ENCODE measurements around the gene CYP4F12. TPM values are rescaled to one million over a fixed set of nuclear protein-coding genes. Genes with fewer than 3 reads are reported as not detected.
"Not testable (repeated sequence)": the region's sequence is repeated elsewhere in the genome, so short reads cannot be mapped to it uniquely, and the experiment has no call there.

CYP4F12 gene
- total RNA-seq, 1 donor from 2014 or later: 1.0 TPM

DNA sequence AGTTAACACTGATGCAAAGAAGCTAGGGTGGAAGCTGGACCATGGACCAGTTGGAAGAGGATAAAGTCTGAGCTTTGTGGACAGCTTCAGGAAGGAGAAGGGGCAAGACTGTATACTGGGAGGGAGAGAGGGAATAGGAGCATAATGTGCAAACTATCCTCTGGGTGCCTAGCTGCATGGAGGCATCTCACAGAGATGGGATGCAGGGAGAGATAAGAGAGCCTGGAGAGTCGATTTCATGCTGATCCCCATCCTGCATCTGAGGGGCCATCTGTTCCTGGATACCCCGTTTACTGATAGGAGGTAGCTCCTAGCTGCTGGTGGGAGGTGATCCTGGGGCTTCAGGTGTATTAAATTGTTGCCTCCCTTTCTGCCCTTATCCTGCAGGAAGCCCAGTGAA lies 23.4 kb upstream of the CYP4F12 start:
- no peaks in the 10 kb centered on the region for H3K36me3 ChIP-seq (ENCODE audit: control insufficient read depth in 3 of 3, insufficient read depth in 3 of 3, low read length in 3 of 3)
- H3K27me3 ChIP-seq (ENCODE audit: control insufficient read depth in 3 of 3, insufficient read depth in 3 of 3, low read length in 3 of 3): peaks cover 0 to 8% (median 2%) of the 10 kb centered on the region in 3 donors
- H3K4me1 ChIP-seq (ENCODE audit: control insufficient read depth in 3 of 3, insufficient read depth in 3 of 3, low read length in 3 of 3): no peaks in the 10 kb centered on the region
- no peak overlapping the region for H3K9ac ChIP-seq (ENCODE audit: low read depth in 1 of 3, low read length in 3 of 3)
- H3K27ac ChIP-seq (ENCODE audit: low read depth, low read length): no peak overlapping the region
- peaks cover 0 to 8% (median 2%) of the 10 kb centered on the region in 3 donors for H3K9me3 ChIP-seq (ENCODE audit: control insufficient read depth in 3 of 3, low read length in 3 of 3)
- no peak overlapping the region for H3K4me3 ChIP-seq (ENCODE audit: low read length in 3 of 3)

DNA sequence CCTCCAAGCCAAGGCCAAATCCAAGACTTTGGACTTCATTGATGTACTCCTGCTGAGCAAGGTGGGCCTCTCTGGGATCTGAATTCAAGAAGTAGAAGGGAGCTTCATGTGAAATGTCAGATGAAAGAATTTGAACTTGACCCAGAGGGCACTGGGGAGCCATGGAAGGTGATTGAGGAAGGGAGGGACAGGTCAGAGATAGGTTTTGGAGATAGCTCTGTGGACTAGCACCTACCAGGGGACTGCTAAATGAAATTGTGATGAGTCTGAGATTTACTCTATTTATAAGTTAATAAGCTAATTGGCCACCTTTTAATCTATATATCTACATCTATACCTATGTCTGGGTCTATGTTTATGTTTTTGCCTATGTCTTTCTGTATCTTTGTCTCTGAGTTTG lies 22.8 kb upstream of the CYP4F12 start:
- not testable (repeated sequence) for H3K9me3 ChIP-seq (ENCODE audit: control insufficient read depth in 3 of 3, low read length in 3 of 3); H3K4me3 ChIP-seq (ENCODE audit: low read length in 3 of 3); H3K27ac ChIP-seq (ENCODE audit: low read depth, low read length); H3K27me3 ChIP-seq (ENCODE audit: control insufficient read depth in 3 of 3, insufficient read depth in 3 of 3, low read length in 3 of 3); H3K4me1 ChIP-seq (ENCODE audit: control insufficient read depth in 3 of 3, insufficient read depth in 3 of 3, low read length in 3 of 3); H3K36me3 ChIP-seq (ENCODE audit: control insufficient read depth in 3 of 3, insufficient read depth in 3 of 3, low read length in 3 of 3); H3K9ac ChIP-seq (ENCODE audit: low read depth in 1 of 3, low read length in 3 of 3)

DNA sequence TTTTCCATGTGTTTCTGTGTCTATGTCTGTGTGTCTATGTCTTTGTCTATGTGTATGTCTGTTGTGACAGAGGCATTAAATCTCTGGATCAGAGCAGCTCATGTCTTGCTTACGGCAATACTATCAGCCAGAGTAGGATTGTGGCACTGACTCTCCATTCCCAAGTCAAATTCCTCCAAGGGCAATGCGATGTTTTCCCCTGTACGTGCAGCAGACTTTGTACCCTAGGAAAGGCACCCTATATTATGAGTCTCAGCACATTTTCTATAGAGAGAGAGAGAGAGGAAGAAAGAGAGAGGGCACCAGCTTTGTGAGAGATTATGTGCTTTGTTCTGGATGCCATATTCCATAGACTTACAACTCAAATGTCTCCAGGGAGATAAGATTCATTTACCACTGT lies 21.1 kb upstream of the CYP4F12 start:
- H3K27ac ChIP-seq (ENCODE audit: low read depth, low read length): no peak overlapping the region
- no peak overlapping the region for H3K4me3 ChIP-seq (ENCODE audit: low read length in 3 of 3)
- peaks cover 0 to 5% (median 0%) of the 10 kb centered on the region in 3 donors for H3K9me3 ChIP-seq (ENCODE audit: control insufficient read depth in 3 of 3, low read length in 3 of 3)
- H3K36me3 ChIP-seq (ENCODE audit: control insufficient read depth in 3 of 3, insufficient read depth in 3 of 3, low read length in 3 of 3): no peaks in the 10 kb centered on the region
- H3K27me3 ChIP-seq (ENCODE audit: control insufficient read depth in 3 of 3, insufficient read depth in 3 of 3, low read length in 3 of 3): peaks cover 0 to 4% (median 0%) of the 10 kb centered on the region in 3 donors
- no peaks in the 10 kb centered on the region for H3K4me1 ChIP-seq (ENCODE audit: control insufficient read depth in 3 of 3, insufficient read depth in 3 of 3, low read length in 3 of 3)
- H3K9ac ChIP-seq (ENCODE audit: low read depth in 1 of 3, low read length in 3 of 3): no peak overlapping the region

DNA sequence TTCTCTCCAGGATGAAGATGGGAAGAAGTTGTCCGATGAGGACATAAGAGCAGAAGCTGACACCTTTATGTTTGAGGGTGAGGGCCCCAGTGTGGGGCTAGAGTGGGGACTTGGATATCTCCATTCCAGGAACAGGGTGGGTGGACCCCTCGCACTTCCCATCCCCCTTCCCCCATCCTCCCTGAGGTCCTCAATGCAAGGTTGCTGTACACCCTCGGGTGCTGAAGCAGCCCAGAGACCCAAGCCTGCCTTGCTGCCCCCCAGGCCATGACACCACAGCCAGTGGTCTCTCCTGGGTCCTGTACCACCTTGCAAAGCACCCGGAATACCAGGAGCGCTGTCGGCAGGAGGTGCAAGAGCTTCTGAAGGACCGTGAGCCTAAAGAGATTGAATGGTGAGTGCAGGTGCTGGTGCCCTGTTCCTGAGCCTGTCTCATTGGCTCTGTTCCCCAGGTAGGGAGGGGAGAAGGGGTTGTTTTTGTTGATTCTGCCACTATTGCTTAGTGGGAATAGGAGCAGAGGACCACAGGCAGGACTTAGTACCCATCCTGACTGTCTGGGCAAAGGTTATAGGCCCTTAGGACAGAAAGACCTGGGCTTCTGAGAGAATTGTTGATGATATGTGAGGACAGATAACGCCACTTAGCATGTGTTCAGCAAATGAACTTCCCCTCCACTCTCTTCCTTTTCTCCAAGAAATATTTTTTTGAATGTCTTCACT lies 20.2 kb upstream of the CYP4F12 start:
- H3K9ac ChIP-seq (ENCODE audit: low read depth in 1 of 3, low read length in 3 of 3): no peak overlapping the region
- peaks cover 0 to 4% (median 0%) of the 10 kb centered on the region in 3 donors for H3K27me3 ChIP-seq (ENCODE audit: control insufficient read depth in 3 of 3, insufficient read depth in 3 of 3, low read length in 3 of 3)
- H3K27ac ChIP-seq (ENCODE audit: low read depth, low read length): no peak overlapping the region
- peaks cover 0 to under 1% (median 0%) of the 10 kb centered on the region in 3 donors for H3K9me3 ChIP-seq (ENCODE audit: control insufficient read depth in 3 of 3, low read length in 3 of 3)
- H3K4me3 ChIP-seq (ENCODE audit: low read length in 3 of 3): no peak overlapping the region
- H3K36me3 ChIP-seq (ENCODE audit: control insufficient read depth in 3 of 3, insufficient read depth in 3 of 3, low read length in 3 of 3): no peaks in the 10 kb centered on the region
- H3K4me1 ChIP-seq (ENCODE audit: control insufficient read depth in 3 of 3, insufficient read depth in 3 of 3, low read length in 3 of 3): no peaks in the 10 kb centered on the region

DNA sequence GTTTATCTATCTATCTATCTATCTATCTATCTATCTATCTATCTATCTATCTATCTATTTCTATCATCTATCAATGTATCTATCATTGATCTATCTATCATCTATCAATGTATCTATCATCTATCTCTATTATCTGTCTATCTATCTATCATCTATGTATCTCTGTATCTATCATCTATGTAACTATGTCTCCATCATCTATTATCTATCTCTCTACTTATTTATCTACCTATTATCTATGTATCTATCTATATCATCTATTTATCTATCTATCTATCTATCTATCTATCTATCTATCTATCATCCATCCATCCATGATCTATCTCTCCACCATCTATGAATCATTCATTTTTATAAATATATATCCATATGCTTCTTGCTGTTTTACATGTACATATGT lies 16.4 kb upstream of the CYP4F12 start:
- H3K4me1 ChIP-seq (ENCODE audit: control insufficient read depth in 3 of 3, insufficient read depth in 3 of 3, low read length in 3 of 3): no peaks in the 10 kb centered on the region
- H3K9ac ChIP-seq (ENCODE audit: low read depth in 1 of 3, low read length in 3 of 3): no peak overlapping the region
- no peaks in the 10 kb centered on the region for H3K36me3 ChIP-seq (ENCODE audit: control insufficient read depth in 3 of 3, insufficient read depth in 3 of 3, low read length in 3 of 3)
- H3K9me3 ChIP-seq (ENCODE audit: control insufficient read depth in 3 of 3, low read length in 3 of 3): no peaks in the 10 kb centered on the region
- no peak overlapping the region for H3K4me3 ChIP-seq (ENCODE audit: low read length in 3 of 3)
- no peak overlapping the region for H3K27ac ChIP-seq (ENCODE audit: low read depth, low read length)
- peaks cover 0 to 7% (median 0%) of the 10 kb centered on the region in 3 donors for H3K27me3 ChIP-seq (ENCODE audit: control insufficient read depth in 3 of 3, insufficient read depth in 3 of 3, low read length in 3 of 3)

DNA sequence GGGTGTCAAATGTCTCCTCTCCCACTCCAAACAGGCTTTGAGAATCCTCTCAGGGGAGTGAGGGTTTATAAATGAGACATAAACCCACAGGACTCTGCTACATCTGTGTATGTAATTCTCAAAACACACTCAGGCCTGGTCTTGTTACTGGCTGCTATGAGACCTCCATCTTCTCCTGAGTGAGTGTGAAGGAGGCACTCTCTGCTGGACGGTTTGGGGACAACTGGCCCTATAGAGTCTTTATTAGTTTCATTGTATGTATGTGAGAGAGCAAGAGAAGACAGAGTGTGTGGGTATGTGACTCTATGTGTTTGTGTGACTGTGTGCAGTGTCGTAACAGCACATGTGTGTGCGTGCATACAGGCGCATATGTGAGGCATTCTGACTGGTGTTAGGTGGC lies 9.6 kb upstream of the CYP4F12 start:
- H3K4me1 ChIP-seq (ENCODE audit: control insufficient read depth in 3 of 3, insufficient read depth in 3 of 3, low read length in 3 of 3): no peaks in the 10 kb centered on the region
- no peak overlapping the region for H3K9ac ChIP-seq (ENCODE audit: low read depth in 1 of 3, low read length in 3 of 3)
- no peaks in the 10 kb centered on the region for H3K36me3 ChIP-seq (ENCODE audit: control insufficient read depth in 3 of 3, insufficient read depth in 3 of 3, low read length in 3 of 3)
- peaks cover 0 to 7% (median 5%) of the 10 kb centered on the region in 3 donors for H3K27me3 ChIP-seq (ENCODE audit: control insufficient read depth in 3 of 3, insufficient read depth in 3 of 3, low read length in 3 of 3)
- H3K4me3 ChIP-seq (ENCODE audit: low read length in 3 of 3): no peak overlapping the region
- H3K9me3 ChIP-seq (ENCODE audit: control insufficient read depth in 3 of 3, low read length in 3 of 3): peaks cover 0 to 5% (median 0%) of the 10 kb centered on the region in 3 donors
- H3K27ac ChIP-seq (ENCODE audit: low read depth, low read length): no peak overlapping the region

DNA sequence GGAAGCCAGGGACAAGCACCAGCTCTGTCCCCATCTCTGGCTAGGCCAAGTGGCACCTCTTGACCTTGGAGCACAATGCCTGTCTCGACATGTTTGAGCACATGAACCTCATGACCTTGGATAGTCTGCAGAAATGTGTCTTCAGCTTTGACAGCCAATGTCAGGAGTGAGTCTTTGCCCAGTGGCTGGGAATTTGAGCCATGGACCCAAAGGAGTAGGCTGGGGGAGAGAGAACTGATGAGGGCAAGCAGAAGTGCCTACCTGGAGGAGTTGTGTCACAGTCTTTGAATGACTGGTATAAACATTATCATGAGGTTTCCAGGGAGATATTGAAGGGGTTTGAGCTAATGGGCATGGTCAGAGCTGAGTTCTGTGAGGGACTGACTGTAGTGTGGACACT lies 6.7 kb upstream of the CYP4F12 start:
- Histone ChIP-seq H3K9ac (ENCODE audit: low read depth in 1 of 3, low read length in 3 of 3) (no peak overlapping the region), H3K9me3 (ENCODE audit: control insufficient read depth in 3 of 3, low read length in 3 of 3) (peaks cover 0 to 8% (median 2%) of the 10 kb centered on the region in 3 donors), H3K36me3 (ENCODE audit: control insufficient read depth in 3 of 3, insufficient read depth in 3 of 3, low read length in 3 of 3) (no peaks in the 10 kb centered on the region), H3K4me1 (ENCODE audit: control insufficient read depth in 3 of 3, insufficient read depth in 3 of 3, low read length in 3 of 3) (no peaks in the 10 kb centered on the region), H3K27ac (ENCODE audit: low read depth, low read length) (no peak overlapping the region), H3K27me3 (ENCODE audit: control insufficient read depth in 3 of 3, insufficient read depth in 3 of 3, low read length in 3 of 3) (peaks cover 0 to 9% (median 3%) of the 10 kb centered on the region in 3 donors), H3K4me3 (ENCODE audit: low read length in 3 of 3) (no peak overlapping the region)

DNA sequence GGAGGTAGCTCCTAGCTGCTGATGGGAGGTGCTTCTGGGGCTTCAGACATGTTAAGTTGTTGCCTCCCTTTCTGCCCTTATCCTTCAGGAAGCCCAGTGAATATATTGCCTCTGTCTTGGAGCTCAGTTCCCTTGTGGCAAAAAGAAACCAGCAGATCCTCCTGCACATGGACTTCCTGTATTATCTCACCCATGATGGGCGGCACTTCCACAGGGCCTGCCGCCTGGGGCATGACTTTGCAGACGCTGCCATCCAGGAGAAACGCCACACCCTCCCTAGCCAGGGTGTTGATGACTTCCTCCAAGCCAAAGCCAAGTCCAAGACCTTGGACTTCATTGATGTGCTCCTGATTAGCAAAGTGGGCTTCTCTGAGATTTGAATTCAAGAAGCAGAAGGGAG lies 6.0 kb upstream of the CYP4F12 start:
- peaks cover 0 to 8% (median 2%) of the 10 kb centered on the region in 3 donors for H3K9me3 ChIP-seq (ENCODE audit: control insufficient read depth in 3 of 3, low read length in 3 of 3)
- H3K27ac ChIP-seq (ENCODE audit: low read depth, low read length): no peak overlapping the region
- peaks cover 0 to 9% (median 3%) of the 10 kb centered on the region in 3 donors for H3K27me3 ChIP-seq (ENCODE audit: control insufficient read depth in 3 of 3, insufficient read depth in 3 of 3, low read length in 3 of 3)
- H3K36me3 ChIP-seq (ENCODE audit: control insufficient read depth in 3 of 3, insufficient read depth in 3 of 3, low read length in 3 of 3): no peaks in the 10 kb centered on the region
- peaks cover 0 to 2% (median 0%) of the 10 kb centered on the region in 3 donors for H3K4me1 ChIP-seq (ENCODE audit: control insufficient read depth in 3 of 3, insufficient read depth in 3 of 3, low read length in 3 of 3)
- H3K9ac ChIP-seq (ENCODE audit: low read depth in 1 of 3, low read length in 3 of 3): no peak overlapping the region
- H3K4me3 ChIP-seq (ENCODE audit: low read length in 3 of 3): no peak overlapping the region

DNA sequence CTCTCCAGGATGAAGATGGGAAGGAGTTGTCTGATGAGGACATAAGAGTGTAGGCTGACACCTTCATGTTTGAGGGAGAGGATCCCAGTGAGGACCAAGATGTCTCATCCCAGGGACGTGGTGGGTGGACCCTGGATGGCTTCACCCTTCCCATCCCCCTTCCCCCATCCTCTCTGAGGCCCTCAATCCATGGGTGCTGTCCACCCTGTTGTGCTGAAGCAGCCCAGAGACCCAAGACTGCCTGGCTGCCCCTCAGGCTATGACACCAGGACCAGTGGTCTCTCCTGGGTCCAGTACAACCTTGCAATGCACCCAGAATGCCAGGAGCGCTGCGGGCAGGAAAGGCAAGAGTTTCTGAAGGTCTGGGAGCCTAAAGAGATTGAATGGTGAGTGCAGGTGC lies 3.4 kb upstream of the CYP4F12 start:
- H3K36me3 ChIP-seq (ENCODE audit: control insufficient read depth in 3 of 3, insufficient read depth in 3 of 3, low read length in 3 of 3): no peaks in the 10 kb centered on the region
- H3K4me3 ChIP-seq (ENCODE audit: low read length in 3 of 3): no peak overlapping the region
- H3K9me3 ChIP-seq (ENCODE audit: control insufficient read depth in 3 of 3, low read length in 3 of 3): peaks cover 0 to 5% (median 2%) of the 10 kb centered on the region in 3 donors
- peaks cover 3 to 6% (median 5%) of the 10 kb centered on the region in 3 donors for H3K4me1 ChIP-seq (ENCODE audit: control insufficient read depth in 3 of 3, insufficient read depth in 3 of 3, low read length in 3 of 3)
- H3K27ac ChIP-seq (ENCODE audit: low read depth, low read length): no peak overlapping the region
- no peak overlapping the region for H3K9ac ChIP-seq (ENCODE audit: low read depth in 1 of 3, low read length in 3 of 3)
- peaks cover 0 to 4% (median 3%) of the 10 kb centered on the region in 3 donors for H3K27me3 ChIP-seq (ENCODE audit: control insufficient read depth in 3 of 3, insufficient read depth in 3 of 3, low read length in 3 of 3)

DNA sequence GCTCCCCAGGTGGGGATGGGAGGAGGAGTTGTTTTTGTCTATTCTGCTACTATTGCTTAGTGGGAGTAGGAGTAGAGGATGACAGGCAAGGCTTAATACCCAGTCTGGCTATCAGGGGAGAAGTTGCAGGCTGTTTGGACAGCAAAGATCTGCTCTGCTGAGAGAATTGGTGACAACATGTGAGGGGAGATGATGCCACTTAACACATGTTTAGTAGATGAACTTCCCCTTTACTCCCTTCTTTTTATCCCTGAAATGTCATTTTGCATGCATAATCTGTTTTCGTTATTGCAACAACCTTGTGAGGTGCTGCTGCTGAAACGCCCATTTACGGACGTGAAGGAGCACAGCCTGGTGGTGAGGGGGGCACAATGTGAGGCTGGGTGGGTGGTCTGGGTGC lies 3.0 kb upstream of the CYP4F12 start:
- H3K27me3 ChIP-seq (ENCODE audit: control insufficient read depth in 3 of 3, insufficient read depth in 3 of 3, low read length in 3 of 3): peaks cover 0 to 4% (median 3%) of the 10 kb centered on the region in 3 donors
- H3K27ac ChIP-seq (ENCODE audit: low read depth, low read length): no peak overlapping the region
- H3K9me3 ChIP-seq (ENCODE audit: control insufficient read depth in 3 of 3, low read length in 3 of 3): peaks cover 0 to 5% (median 2%) of the 10 kb centered on the region in 3 donors
- no peaks in the 10 kb centered on the region for H3K36me3 ChIP-seq (ENCODE audit: control insufficient read depth in 3 of 3, insufficient read depth in 3 of 3, low read length in 3 of 3)
- H3K4me3 ChIP-seq (ENCODE audit: low read length in 3 of 3): no peak overlapping the region
- H3K9ac ChIP-seq (ENCODE audit: low read depth in 1 of 3, low read length in 3 of 3): no peak overlapping the region
- H3K4me1 ChIP-seq (ENCODE audit: control insufficient read depth in 3 of 3, insufficient read depth in 3 of 3, low read length in 3 of 3): peaks cover 3 to 6% (median 5%) of the 10 kb centered on the region in 3 donors
